Suprapubic skin (tissue), 4 donors: ENCODE measurements around the gene TRAF3. TPM values are rescaled to one million over a fixed set of nuclear protein-coding genes. Genes with fewer than 3 reads are reported as not detected.

Experiments
- DNase-seq, 2 donors: peaks; one replicate each; pipeline ENCODE4 v3.0.0-alpha.2; 2019; ENCODE audit warnings: low spot score in 2 of 2
- H3K27ac ChIP-seq: fragments of 200-600 bp; sonication (generic); one replicate; pipeline ENCODE4 v1.5.1; 2019
- H3K27me3 ChIP-seq: fragments of 200-600 bp; sonication (generic); one replicate; pipeline ENCODE4 v1.5.1; 2019
- H3K36me3 ChIP-seq: fragments of 200-600 bp; sonication (generic); one replicate; pipeline ENCODE4 v1.5.1; 2019
- H3K4me1 ChIP-seq: fragments of 200-600 bp; sonication (generic); one replicate; pipeline ENCODE4 v1.5.1; 2019
- H3K4me3 ChIP-seq: fragments of 200-600 bp; sonication (generic); one replicate; pipeline ENCODE4 v1.5.1; 2019; ENCODE audit warnings: mild to moderate bottlenecking
- H3K9me3 ChIP-seq: fragments of 200-600 bp; sonication (generic); one replicate; pipeline ENCODE4 v1.5.1; 2019
- EP300 ChIP-seq: sonication (generic); formaldehyde crosslinking; IDR thresholded peaks from one replicate; pipeline ENCODE4 v1.6.1; 2017; ENCODE audit warnings: antibody characterized with exemption
- POLR2A ChIP-seq, 2 donors: fragments of 450-650 bp; IDR thresholded peaks; one replicate each; pipeline ENCODE4 v1.6.1; 2017; ENCODE audit warnings: antibody characterized with exemption in 2 of 2, mild to moderate bottlenecking in 2 of 2, moderate library complexity in 2 of 2
- POLR2AphosphoS5 ChIP-seq, 3 donors: sonication (generic); formaldehyde crosslinking; IDR thresholded peaks; one replicate each; pipeline ENCODE4 v1.6.1; 2017; ENCODE audit warnings: antibody characterized with exemption in 3 of 3
- WGBS: methylation state at CpG from one replicate; pipeline ENCODE4 v1.1.5; 2018; 5-methylcytosine and 5-hydroxymethylcytosine counted together
- total RNA-seq, 4 donors: library from RNA; depleted of rRNA; stranded (reverse); fragments of >200 nt; gene quantifications; one replicate each; pipeline ENCODE4 v1.1.0, GENCODE V29; 2016
- TF ChIP-seq, protein P1 (sequence below), 2 donors: fragments of 200-600 bp in 1 of 2; fragments of 450-650 bp in 1 of 2; sonication (generic) in 1 of 2; IDR thresholded peaks; one replicate each; pipeline ENCODE4 v1.5.1; 2016 to 2019; ENCODE audit warnings: antibody characterized with exemption in 2 of 2, mild to moderate bottlenecking in 1 of 2, moderate library complexity in 1 of 2

The TRAF3 gene
- total RNA-seq, 4 donors from 2014 or later, result 8.7 to 22.8 (median 14.2) TPM

- WGBS, result 82% methylated on average over 12 of the region's 22 CpGs
- no peaks in the 10 kb centered on the region for H3K27me3 ChIP-seq
- H3K36me3 ChIP-seq, result no peaks in the 10 kb centered on the region
- no peaks in the 10 kb centered on the region for H3K4me1 ChIP-seq
- no peak overlapping the region for H3K27ac ChIP-seq
- no peak overlapping the region for H3K4me3 ChIP-seq
- DNase-seq, result no peak
- TF ChIP-seq POLR2A (IDR thresholded peaks at IDR 0.05), result no peak
- H3K9me3 ChIP-seq, result no peaks in the 10 kb centered on the region
These were observed 48.3 kb downstream of the TRAF3 start for GRCh38 chr14:102825307-102826095.

- DNase-seq, result no peak
- 93% methylated on average over 11 of the region's 11 CpGs for WGBS
- Histone ChIP-seq H3K4me3 (no peak overlapping the region), H3K27ac (no peak overlapping the region), H3K36me3 (no peaks in the 10 kb centered on the region), H3K27me3 (no peaks in the 10 kb centered on the region), H3K4me1 (no peaks in the 10 kb centered on the region), H3K9me3 (no peaks in the 10 kb centered on the region)
- TF ChIP-seq, protein P1, sequence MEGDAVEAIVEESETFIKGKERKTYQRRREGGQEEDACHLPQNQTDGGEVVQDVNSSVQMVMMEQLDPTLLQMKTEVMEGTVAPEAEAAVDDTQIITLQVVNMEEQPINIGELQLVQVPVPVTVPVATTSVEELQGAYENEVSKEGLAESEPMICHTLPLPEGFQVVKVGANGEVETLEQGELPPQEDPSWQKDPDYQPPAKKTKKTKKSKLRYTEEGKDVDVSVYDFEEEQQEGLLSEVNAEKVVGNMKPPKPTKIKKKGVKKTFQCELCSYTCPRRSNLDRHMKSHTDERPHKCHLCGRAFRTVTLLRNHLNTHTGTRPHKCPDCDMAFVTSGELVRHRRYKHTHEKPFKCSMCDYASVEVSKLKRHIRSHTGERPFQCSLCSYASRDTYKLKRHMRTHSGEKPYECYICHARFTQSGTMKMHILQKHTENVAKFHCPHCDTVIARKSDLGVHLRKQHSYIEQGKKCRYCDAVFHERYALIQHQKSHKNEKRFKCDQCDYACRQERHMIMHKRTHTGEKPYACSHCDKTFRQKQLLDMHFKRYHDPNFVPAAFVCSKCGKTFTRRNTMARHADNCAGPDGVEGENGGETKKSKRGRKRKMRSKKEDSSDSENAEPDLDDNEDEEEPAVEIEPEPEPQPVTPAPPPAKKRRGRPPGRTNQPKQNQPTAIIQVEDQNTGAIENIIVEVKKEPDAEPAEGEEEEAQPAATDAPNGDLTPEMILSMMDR (IDR thresholded peaks at IDR 0.05), result no peak
- TF ChIP-seq POLR2AphosphoS5 (IDR thresholded peaks at IDR 0.05) (no peak), POLR2A (IDR thresholded peaks at IDR 0.05) (no peak), EP300 (no peak)
These were observed 48.9 kb downstream of the TRAF3 start for GRCh38 chr14:102826161-102826560.

- Histone ChIP-seq H3K9me3 (no peaks in the 10 kb centered on the region), H3K27ac (no peak overlapping the region), H3K27me3 (no peaks in the 10 kb centered on the region), H3K36me3 (no peaks in the 10 kb centered on the region), H3K4me3 (no peak overlapping the region), H3K4me1 (no peaks in the 10 kb centered on the region)
- no peak for DNase-seq
- TF ChIP-seq POLR2AphosphoS5 (IDR thresholded peaks at IDR 0.05) (no peak), EP300 (no peak), POLR2A (IDR thresholded peaks at IDR 0.05) (no peak)
- WGBS, result 92% methylated on average over 24 of the region's 25 CpGs
These were observed 49.8 kb downstream of the TRAF3 start for GRCh38 chr14:102826751-102827675.

- no peak for DNase-seq
- H3K4me1 ChIP-seq, result no peaks in the 10 kb centered on the region
- H3K9me3 ChIP-seq, result no peaks in the 10 kb centered on the region
- no peaks in the 10 kb centered on the region for H3K36me3 ChIP-seq
- H3K27ac ChIP-seq, result no peak overlapping the region
- peak overlapping the region; percentile 6 for H3K4me3 ChIP-seq
- no peaks in the 10 kb centered on the region for H3K27me3 ChIP-seq
- 83% methylated on average over 13 of the region's 13 CpGs for WGBS
- TF ChIP-seq EP300, result no peak
- TF ChIP-seq POLR2A (IDR thresholded peaks at IDR 0.05), result no peak
- no peak for TF ChIP-seq POLR2AphosphoS5 (IDR thresholded peaks at IDR 0.05)
- TF ChIP-seq, protein P1 (IDR thresholded peaks at IDR 0.05), result no peak
These were observed 50.5 kb downstream of the TRAF3 start for GRCh38 chr14:102827716-102828115.

GRCh38 chr14:102828151-102828550 is 50.9 kb downstream of the TRAF3 start:
- H3K4me3 ChIP-seq, result peak overlapping the region; percentile 6
- H3K9me3 ChIP-seq, result no peaks in the 10 kb centered on the region
- H3K36me3 ChIP-seq, result no peaks in the 10 kb centered on the region
- no peak overlapping the region for H3K27ac ChIP-seq
- WGBS, result 69% methylated on average over 11 of the region's 11 CpGs
- no peak for TF ChIP-seq POLR2A (IDR thresholded peaks at IDR 0.05)
- H3K4me1 ChIP-seq, result no peaks in the 10 kb centered on the region
- no peak for DNase-seq
- no peaks in the 10 kb centered on the region for H3K27me3 ChIP-seq

DNA sequence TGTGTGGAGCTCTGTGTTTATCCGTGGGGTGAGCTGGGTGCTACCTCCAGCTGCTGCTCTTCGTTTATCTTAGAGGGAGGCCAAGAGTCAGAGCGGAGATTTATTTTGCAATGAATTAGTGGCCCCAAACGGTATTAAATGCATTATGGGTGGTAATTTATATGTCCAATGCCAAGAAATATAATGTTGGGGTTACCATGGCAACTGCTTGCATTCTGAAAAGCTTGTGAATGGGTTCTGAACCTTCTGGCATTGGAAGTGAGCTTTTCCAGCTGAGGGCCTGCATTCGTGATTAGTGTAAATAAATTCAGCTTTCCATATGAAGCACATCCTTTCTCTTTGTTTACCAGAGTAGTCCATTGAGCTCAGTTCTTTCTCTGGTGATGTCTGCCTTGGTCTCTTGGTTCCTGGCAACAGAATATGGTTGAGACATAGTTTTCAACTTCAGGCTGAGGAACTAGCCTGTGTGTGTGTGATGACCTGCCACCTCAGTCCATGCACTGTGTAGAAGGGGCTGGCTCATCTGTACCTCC is 51.8 kb downstream of the TRAF3 start:
- Histone ChIP-seq H3K27me3 (no peaks in the 10 kb centered on the region), H3K27ac (no peak overlapping the region), H3K4me1 (no peaks in the 10 kb centered on the region), H3K4me3 (no peak overlapping the region), H3K36me3 (peaks cover 2% of the 10 kb centered on the region), H3K9me3 (no peaks in the 10 kb centered on the region)
- 78% methylated on average over 5 of the region's 5 CpGs for WGBS
- no peak for DNase-seq
- TF ChIP-seq, protein P1 (IDR thresholded peaks at IDR 0.05), result no peak
- no peak for TF ChIP-seq POLR2AphosphoS5 (IDR thresholded peaks at IDR 0.05)
- no peak for TF ChIP-seq POLR2A (IDR thresholded peaks at IDR 0.05)
- no peak for TF ChIP-seq EP300
